Hepatocyte (in vitro differentiated cells): ENCODE results near the gene TMEM248.
"Not testable (repeated sequence)": the region's sequence is repeated elsewhere in the genome, so short reads cannot be mapped to it uniquely, and the experiment has no call there.

Experiments used
- CTCF ChIP-seq: fragments of 200-600 bp; sonication (generic); IDR thresholded peaks from 2 replicates; pipeline ENCODE4 v1.5.1; 2016; ENCODE audit warnings: antibody characterized with exemption, mild to moderate bottlenecking; ENCODE audit not compliant: poor library complexity
- EZH2 ChIP-seq: fragments of 200-600 bp; sonication (generic); IDR thresholded peaks from 2 replicates; pipeline ENCODE4 v1.6.1; 2016; ENCODE audit warnings: antibody characterized with exemption, mild to moderate bottlenecking, borderline replicate concordance
- EZH2phosphoT487 ChIP-seq: fragments of 200-600 bp; sonication (generic); IDR thresholded peaks from one replicate; pipeline ENCODE4 v1.6.1; 2018; ENCODE audit warnings: antibody characterized with exemption, mild to moderate bottlenecking, low read depth, moderate library complexity; ENCODE audit not compliant: unreplicated experiment, severe bottlenecking

GRCh38 chr7:67004145-67004544, 83.1 kb downstream of the TMEM248 start:
- TF ChIP-seq EZH2phosphoT487, CTCF, EZH2: not testable (repeated sequence)
